Cortex of kidney (tissue), 1 donor: ENCODE data around the gene SELENOT.

Experiments
- DNase-seq: peaks from one replicate; lab custom pipeline; 2025; lab: John Stamatoyannopoulos, UW

Gene SELENOT

DNA sequence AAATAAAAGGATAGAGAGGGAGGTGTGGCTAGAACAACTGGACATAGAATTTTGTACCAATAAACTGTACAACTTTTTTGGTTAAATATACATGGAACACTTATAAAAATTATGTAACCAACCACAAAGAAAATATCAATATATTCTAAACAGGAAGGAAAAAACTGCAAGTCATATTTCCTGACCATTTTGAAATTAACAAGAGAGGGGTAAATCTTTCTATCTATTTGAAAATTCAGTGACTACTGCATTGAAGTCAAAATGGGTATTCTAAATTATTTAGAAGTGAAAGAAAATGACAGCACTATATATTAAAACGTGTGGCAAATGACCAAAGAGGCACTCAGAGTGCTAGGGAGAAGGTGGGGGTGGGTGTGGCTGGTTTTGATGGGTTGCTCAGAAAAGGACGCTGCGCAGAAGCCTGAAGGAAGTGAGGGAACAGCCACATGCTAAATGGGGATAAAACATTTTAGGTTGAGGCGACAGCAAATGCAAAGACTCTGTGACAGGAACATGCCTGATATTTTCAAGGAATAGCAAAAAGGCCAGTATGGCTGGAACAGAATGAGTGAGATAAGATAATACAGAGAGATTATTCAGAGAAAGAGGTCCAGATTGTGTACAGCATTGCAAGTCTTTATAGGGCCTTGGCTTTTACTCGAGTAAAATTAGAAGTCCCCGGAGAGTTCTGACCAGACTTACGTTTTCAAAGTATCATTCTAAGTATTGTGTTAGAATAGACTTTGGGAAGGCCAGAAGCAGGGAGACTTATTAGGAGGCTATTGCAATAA, 59.5 kb downstream of the SELENOT start:
- no peak for DNase-seq

DNA sequence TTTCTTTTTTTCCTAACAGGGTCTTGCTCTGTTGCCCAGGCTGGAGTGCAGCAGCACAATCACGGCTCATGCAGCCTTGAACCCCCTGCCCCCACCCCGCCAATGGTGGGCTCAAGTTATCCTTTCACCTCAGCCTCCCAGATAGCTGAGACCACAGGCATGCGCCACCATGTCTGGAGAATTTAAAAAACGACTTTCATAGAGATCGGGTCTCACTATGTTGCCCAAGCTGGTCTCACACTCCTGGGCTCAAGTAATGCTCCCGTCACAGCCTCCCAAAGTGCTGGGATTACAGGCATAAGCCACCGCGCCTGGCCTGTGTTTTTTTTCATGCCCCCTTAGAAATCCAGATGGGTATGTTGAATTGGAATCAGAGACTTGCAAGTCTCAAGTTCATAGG, 60.3 kb downstream of the SELENOT start:
- no peak for DNase-seq

DNA sequence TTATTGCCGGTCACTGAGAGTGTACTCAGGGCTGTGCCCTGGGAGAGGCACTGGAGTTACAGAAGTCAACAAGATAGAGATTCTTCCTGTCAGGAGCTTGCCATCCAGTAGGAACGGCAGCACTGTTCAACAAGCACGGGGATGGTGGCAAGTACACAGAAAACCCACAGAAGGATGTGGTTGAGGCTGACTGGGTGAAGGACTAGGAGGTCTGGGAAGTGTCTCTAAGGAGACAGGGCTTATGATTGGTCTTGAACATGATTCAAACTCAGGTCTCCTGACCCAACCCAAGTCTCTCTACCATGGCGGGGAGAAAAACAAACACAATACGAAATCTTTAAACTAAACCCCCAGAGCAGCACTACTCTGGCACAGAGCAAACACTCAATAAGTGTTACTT, 63.0 kb downstream of the SELENOT start:
- no peak for DNase-seq

DNA sequence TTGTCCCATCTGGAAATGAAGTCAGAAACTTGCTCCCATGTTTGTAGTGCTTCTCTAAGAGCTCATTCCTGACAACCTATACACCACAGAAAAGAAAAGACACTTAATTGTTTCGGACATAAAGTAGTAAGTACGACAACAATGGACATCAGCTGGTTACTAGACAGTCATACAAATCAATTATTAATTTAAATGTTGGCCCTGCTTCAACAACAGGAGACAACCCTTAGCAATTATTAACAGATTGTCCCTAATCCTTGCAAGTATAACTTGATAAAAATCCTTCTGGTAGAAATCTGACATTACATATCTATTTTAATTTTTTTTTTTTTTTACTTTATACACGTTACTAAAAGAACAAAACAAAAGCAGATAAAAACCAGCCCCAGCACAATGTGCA, 70.8 kb downstream of the SELENOT start:
- no peak for DNase-seq

DNA sequence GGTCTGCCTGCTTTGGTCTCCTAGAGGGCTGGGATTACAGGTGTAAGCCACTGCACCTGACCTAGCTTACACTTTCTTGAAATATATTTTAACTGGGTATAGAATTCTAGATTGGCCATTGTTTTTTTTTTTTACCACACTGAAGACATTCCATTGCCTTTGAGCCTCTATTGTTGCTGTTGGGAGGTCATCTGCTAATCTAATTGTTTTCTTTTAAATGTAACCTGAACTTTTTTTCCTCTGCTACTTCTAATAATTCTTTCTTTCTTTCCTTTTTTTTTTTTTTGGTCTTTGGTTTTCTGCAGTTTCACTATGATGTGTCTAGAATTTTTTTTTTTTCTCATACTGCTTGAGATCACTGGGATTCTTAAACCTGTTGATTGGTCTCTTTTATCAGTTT, 72.5 kb downstream of the SELENOT start:
- no peak for DNase-seq
